Panc1 (cell line): Measurements from ENCODE around the gene RELL1. TPM values are rescaled to one million over a fixed set of nuclear protein-coding genes. Genes with fewer than 3 reads are reported as not detected.

Source experiments
- ATAC-seq: fragments of 200-7000 bp; cut with Tn5 transposase; 2 replicates; pipeline ENCODE4 v1.9.1; 2020; ENCODE audit warnings: mild to moderate bottlenecking, moderate library complexity
- BruUV-seq: library from RNA; stranded (reverse); fragments of 400-500 nt; replicated peaks from 2 replicates; lab custom pipeline; 2021; lab: Mats Ljungman, UMichigan
- CTCF ChIA-PET: fragments of 300-600 bp; sonication (Branson Sonifier 250); formaldehyde crosslinking; loops from one replicate; lab custom pipeline; 2022; ENCODE audit warnings: antibody characterized with exemption; lab: Charles Lee
- POLR2A ChIA-PET: fragments of 300-600 bp; sonication (Branson Sonifier 250); formaldehyde crosslinking; loops from one replicate; lab custom pipeline; 2022; ENCODE audit warnings: antibody characterized with exemption; lab: Charles Lee
- DNase-seq: peaks from one replicate; pipeline ENCODE4 v3.0.0-alpha.2; 2010; ENCODE audit warnings: low read depth, low spot score
- H3K27ac ChIP-seq: 2 replicates; pipeline ENCODE4 v1.5.1; 2011; ENCODE audit warnings: mild to moderate bottlenecking, low read length, inconsistent platforms
- H3K27me3 ChIP-seq: fragments of 200-500 bp; sonication (Bioruptor generic); 2 replicates; pipeline ENCODE4 v1.6.0; 2014; ENCODE audit warnings: low read length, inconsistent platforms; ENCODE audit not compliant: control insufficient read depth, insufficient read depth
- H3K36me3 ChIP-seq: fragments of 200-500 bp; sonication (Bioruptor generic); 2 replicates; pipeline ENCODE4 v1.5.1; 2014; ENCODE audit warnings: inconsistent platforms, mild to moderate bottlenecking, low read length, moderate library complexity; ENCODE audit not compliant: control insufficient read depth, insufficient read depth
- H3K4me1 ChIP-seq: 2 replicates; pipeline ENCODE4 v1.5.1; 2011; ENCODE audit warnings: inconsistent platforms, mild to moderate bottlenecking, low read length, moderate library complexity; ENCODE audit not compliant: control insufficient read depth, insufficient read depth
- H3K4me3 ChIP-seq, 2 experiments: 2 replicates each; pipeline ENCODE4 v1.5.1; 2011 to 2012; ENCODE audit warnings: low read depth in 2 of 2, low read length in 2 of 2, mild to moderate bottlenecking in 2 of 2, inconsistent platforms in 1 of 2, moderate library complexity in 1 of 2
- H3K9me3 ChIP-seq: fragments of 200-500 bp; sonication (Bioruptor generic); 2 replicates; pipeline ENCODE4 v1.5.1; 2014; ENCODE audit warnings: low read depth, mild to moderate bottlenecking, inconsistent platforms, low read length, moderate library complexity; ENCODE audit not compliant: control insufficient read depth, insufficient read depth
- POLR2AphosphoS5 ChIP-seq: IDR thresholded peaks from 2 replicates; pipeline ENCODE4 v1.6.1; 2012; ENCODE audit warnings: mild to moderate bottlenecking, low read depth, low read length, moderate library complexity
- SIN3A ChIP-seq: IDR thresholded peaks from 2 replicates; pipeline ENCODE4 v1.6.1; 2012; ENCODE audit warnings: low read depth, mild to moderate bottlenecking, low read length, moderate library complexity, borderline replicate concordance; ENCODE audit not compliant: insufficient read depth
- TCF7L2 ChIP-seq: IDR thresholded peaks from 2 replicates; pipeline ENCODE4 v1.6.1; 2011; ENCODE audit warnings: mild to moderate bottlenecking, low read depth, low read length, inconsistent platforms
- in situ Hi-C: cut with HindIII; loops from 2 replicates; pipeline ENCODE4 v1.10.0; 2016; ENCODE audit warnings: low sequenced_read_pairs, low pct_unique_long_range_greater_than_20kb
- intact Hi-C: fragments of 100-400 bp; cut with micrococcal nuclease; formaldehyde crosslinking; loops from one replicate; pipeline ENCODE4 v1.10.0; 2022; ENCODE audit not compliant: unreplicated experiment
- total RNA-seq: library from RNA; stranded (reverse); gene quantifications from one replicate; pipeline ENCODE4 v1.2.1, GENCODE V29; 2021; ENCODE audit not compliant: unreplicated experiment
- TF ChIP-seq, protein P1 (sequence below): fragments of 450-650 bp; IDR thresholded peaks from 2 replicates; pipeline ENCODE4 v1.5.1; 2017; ENCODE audit warnings: mild to moderate bottlenecking
- TF ChIP-seq, protein P2 (sequence below), 2 experiments: IDR thresholded peaks; 2 replicates each; pipeline ENCODE4 v1.6.1; 2011 to 2012; ENCODE audit warnings: low read depth in 2 of 2, control low read depth in 1 of 2, low read length in 1 of 2, mild to moderate bottlenecking in 1 of 2, moderate library complexity in 1 of 2; ENCODE audit not compliant: insufficient read depth in 1 of 2

The RELL1 gene
- total RNA-seq, 1 experiment from 2014 or later, result 29.1 TPM

DNA sequence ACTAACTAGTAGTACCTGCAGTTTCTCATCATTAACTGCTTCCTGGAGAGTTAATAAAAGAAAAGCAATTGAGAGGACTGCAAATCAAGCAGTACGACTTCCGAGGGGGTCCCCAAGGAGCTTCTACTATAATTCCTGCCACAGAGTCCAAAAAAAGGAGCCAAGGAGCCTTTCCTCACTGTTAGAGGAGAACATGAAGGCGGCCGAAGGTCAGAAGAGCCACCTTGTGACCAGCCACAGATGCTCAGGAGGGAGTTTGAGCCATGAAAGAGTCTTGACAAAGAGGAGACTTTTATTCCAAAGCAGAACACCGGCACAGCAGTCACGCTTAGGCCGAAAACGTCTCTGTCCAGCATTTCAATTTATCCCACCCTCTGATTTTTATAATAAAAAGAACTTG is 62.2 kb downstream of the RELL1 start:
- Histone ChIP-seq H3K4me1 (no peaks in the 10 kb centered on the region), H3K27ac (no peak overlapping the region), H3K36me3 (no peaks in the 10 kb centered on the region), H3K27me3 (no peaks in the 10 kb centered on the region), H3K4me3 (no peak overlapping the region), H3K9me3 (no peaks in the 10 kb centered on the region)
- TF ChIP-seq, protein P1, sequence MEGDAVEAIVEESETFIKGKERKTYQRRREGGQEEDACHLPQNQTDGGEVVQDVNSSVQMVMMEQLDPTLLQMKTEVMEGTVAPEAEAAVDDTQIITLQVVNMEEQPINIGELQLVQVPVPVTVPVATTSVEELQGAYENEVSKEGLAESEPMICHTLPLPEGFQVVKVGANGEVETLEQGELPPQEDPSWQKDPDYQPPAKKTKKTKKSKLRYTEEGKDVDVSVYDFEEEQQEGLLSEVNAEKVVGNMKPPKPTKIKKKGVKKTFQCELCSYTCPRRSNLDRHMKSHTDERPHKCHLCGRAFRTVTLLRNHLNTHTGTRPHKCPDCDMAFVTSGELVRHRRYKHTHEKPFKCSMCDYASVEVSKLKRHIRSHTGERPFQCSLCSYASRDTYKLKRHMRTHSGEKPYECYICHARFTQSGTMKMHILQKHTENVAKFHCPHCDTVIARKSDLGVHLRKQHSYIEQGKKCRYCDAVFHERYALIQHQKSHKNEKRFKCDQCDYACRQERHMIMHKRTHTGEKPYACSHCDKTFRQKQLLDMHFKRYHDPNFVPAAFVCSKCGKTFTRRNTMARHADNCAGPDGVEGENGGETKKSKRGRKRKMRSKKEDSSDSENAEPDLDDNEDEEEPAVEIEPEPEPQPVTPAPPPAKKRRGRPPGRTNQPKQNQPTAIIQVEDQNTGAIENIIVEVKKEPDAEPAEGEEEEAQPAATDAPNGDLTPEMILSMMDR, result no peak
- TF ChIP-seq, protein P2, sequence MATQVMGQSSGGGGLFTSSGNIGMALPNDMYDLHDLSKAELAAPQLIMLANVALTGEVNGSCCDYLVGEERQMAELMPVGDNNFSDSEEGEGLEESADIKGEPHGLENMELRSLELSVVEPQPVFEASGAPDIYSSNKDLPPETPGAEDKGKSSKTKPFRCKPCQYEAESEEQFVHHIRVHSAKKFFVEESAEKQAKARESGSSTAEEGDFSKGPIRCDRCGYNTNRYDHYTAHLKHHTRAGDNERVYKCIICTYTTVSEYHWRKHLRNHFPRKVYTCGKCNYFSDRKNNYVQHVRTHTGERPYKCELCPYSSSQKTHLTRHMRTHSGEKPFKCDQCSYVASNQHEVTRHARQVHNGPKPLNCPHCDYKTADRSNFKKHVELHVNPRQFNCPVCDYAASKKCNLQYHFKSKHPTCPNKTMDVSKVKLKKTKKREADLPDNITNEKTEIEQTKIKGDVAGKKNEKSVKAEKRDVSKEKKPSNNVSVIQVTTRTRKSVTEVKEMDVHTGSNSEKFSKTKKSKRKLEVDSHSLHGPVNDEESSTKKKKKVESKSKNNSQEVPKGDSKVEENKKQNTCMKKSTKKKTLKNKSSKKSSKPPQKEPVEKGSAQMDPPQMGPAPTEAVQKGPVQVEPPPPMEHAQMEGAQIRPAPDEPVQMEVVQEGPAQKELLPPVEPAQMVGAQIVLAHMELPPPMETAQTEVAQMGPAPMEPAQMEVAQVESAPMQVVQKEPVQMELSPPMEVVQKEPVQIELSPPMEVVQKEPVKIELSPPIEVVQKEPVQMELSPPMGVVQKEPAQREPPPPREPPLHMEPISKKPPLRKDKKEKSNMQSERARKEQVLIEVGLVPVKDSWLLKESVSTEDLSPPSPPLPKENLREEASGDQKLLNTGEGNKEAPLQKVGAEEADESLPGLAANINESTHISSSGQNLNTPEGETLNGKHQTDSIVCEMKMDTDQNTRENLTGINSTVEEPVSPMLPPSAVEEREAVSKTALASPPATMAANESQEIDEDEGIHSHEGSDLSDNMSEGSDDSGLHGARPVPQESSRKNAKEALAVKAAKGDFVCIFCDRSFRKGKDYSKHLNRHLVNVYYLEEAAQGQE (IDR thresholded peaks at IDR 0.05; ENCODE audit: insufficient read depth in 1 of 2, low read depth in 2 of 2, low read length in 1 of 2), result no peak
- TF ChIP-seq SIN3A (no peak), TCF7L2 (no peak), POLR2AphosphoS5 (no peak)
- ChIA-PET CTCF (no interaction called here), POLR2A (no interaction called here)
- in situ Hi-C loops (no loop called here), intact Hi-C loops (no loop called here)
- no TSS peak for BruUV-seq
- DNase-seq (no peak), ATAC-seq (no peak)

DNA sequence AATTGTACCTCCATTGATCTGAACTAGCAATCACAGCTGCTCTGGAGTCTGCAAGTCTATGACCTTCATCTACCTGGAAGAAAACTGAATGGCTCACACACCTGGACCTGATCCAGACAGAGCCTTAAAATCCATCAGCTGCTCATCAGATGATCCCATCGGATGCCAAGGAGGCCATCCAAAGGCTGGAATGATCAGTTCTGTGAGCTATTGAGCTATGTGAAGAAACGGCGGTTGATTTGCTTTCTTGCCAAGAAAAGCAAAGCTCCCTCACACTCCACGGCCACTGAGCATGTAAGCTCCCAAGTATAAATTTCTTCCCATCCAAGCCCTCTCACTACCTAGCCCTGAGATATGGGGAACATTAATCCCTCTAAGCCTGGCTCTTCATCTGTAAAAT is 63.1 kb downstream of the RELL1 start:
- DNase-seq (no peak), ATAC-seq (no peak)
- no peaks in the 10 kb centered on the region for H3K9me3 ChIP-seq
- CTCF ChIA-PET, result no interaction called here
- POLR2A ChIA-PET, result no interaction called here
- in situ Hi-C loops (no loop called here), intact Hi-C loops (no loop called here)
- H3K36me3 ChIP-seq, result no peaks in the 10 kb centered on the region
- no peak overlapping the region for H3K4me3 ChIP-seq
- TF ChIP-seq, protein P1, result no peak
- TF ChIP-seq SIN3A (no peak), POLR2AphosphoS5 (no peak), TCF7L2 (no peak)
- TF ChIP-seq, protein P2 (IDR thresholded peaks at IDR 0.05; ENCODE audit: insufficient read depth in 1 of 2, low read depth in 2 of 2, low read length in 1 of 2), result no peak
- no peak overlapping the region for H3K27ac ChIP-seq
- BruUV-seq, result no TSS peak
- no peaks in the 10 kb centered on the region for H3K27me3 ChIP-seq
- H3K4me1 ChIP-seq, result no peaks in the 10 kb centered on the region
